Hepatocyte (in vitro differentiated cells): ENCODE measurements around the gene RSAD1.

Source experiments
- CTCF ChIP-seq: fragments of 200-600 bp; sonication (generic); IDR thresholded peaks from 2 replicates; pipeline ENCODE4 v1.5.1; 2016; ENCODE audit warnings: antibody characterized with exemption, mild to moderate bottlenecking; ENCODE audit not compliant: poor library complexity
- EZH2 ChIP-seq: fragments of 200-600 bp; sonication (generic); IDR thresholded peaks from 2 replicates; pipeline ENCODE4 v1.6.1; 2016; ENCODE audit warnings: antibody characterized with exemption, mild to moderate bottlenecking, borderline replicate concordance

DNA sequence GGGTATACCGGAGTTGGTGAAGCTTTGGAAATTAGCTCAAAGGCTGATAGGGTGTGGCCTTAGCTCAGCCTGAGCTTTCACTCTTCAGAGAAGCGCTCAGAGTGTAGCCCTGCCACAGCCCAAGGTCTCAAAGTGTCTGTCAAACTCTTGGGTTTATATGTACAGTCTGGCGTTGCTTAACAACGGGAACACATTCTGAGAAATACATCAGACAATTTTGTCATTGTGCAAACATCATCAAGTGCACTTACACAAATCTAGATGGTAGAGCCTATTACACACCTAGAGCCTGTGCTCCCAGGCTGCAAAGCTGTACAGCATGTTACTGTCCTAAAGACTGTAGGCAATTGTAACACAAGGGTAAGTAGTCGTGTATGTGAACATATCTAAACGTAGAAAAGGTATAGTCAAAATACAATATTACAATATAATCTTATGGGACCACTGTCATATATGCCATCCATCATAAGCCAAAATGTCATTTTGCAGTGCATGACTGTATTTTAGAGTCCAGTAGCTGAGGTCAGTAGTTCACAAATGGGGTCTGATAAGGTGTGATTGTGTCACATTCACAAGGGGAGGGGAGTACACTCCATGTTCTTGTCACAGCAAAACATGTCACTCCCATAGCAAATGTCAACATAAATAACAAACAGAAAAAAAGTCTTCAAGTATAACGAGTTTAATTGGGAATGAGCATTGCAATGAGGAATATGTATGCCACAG is 30.6 kb upstream of the RSAD1 start:
- TF ChIP-seq EZH2 (no peak), CTCF (no peak)
